Skin epidermis (tissue), 12 donors: ENCODE measurements around the gene USH2A.

Experiments
- H3K27ac ChIP-seq, 21 experiments: fragments of 200-600 bp; sonication (generic) in 11 of 21; one replicate each; pipeline ENCODE4 v1.5.0; 2020; ENCODE audit warnings: mild to moderate bottlenecking in 3 of 21, inconsistent platforms in 2 of 21, moderate library complexity in 2 of 21
- H3K4me3 ChIP-seq, 7 experiments: fragments of 200-600 bp; sonication (generic) in 2 of 7; one replicate each; pipeline ENCODE4 v1.5.0; 2020; ENCODE audit warnings: inconsistent platforms in 2 of 7, mild to moderate bottlenecking in 2 of 7, moderate library complexity in 1 of 7

The USH2A gene

DNA sequence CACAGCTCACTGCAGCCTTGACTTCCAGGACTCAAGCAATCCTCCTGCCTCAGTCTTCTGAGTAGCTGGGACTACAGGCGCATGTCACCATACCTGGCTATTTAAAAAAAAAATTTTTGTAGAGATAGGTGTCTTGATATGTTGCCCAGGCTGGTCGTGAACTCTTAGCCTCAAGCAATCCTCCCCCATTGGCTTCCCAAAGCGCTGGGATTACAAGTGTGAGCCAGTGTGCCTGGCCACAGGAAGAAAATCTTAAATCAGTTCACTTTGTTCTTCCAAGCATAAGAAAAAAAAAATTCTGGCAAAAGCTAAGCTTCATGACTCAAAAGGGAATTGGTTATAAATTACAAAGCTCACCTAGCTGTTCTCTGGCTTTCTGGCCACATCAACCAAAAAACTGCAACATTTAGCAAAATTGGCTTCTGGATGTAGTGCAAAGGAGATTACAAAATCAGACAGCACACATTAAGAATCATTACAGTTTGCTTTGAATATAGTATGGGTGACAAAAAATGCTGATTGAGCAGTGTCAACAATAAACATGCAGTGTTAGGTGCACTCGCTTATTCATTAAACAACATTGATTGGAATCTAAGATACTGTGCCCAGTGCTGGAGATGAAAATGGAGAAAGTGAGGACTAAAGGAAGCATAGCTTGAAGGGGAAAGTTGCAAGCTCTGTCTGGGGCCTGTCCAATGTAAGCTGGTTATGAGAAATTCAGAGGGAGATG lies 779.5 kb downstream of the USH2A start:
- H3K27ac ChIP-seq, result no peak overlapping the region

DNA sequence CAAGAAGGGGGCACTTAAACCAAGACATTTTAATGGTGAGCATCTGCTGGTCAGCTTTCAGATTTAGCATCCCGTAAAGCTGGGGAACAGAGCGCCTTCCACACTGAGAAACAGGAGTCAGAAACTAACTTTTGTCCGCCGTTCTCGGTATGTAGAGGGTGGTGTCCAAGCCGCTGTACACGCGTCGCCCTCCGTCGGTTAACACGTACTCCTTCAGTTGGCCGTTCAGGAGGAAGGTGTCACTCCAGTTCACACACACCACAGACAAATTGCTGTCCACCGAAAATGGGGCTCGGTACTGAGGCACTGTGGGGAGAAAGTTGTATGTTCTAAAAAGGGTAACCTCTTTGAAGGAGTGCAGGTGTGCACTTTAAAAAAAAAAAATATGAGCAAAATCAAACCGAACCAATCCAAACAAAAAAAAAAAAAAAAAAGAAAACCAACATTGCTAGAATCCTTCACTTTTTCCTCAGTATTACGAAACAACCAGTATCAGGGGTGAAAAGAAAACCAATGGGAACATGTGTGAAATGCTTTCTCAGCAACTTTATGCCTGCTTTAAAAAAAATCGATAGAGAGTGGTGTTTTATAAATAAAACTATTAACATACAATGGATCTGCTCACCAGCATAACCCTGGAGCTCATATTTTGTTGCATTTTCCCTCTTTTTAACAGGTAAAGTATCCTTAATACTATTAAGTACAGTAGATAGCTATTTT lies 782.7 kb downstream of the USH2A start:
- Histone ChIP-seq H3K4me3 (no peak overlapping the region), H3K27ac (no peak overlapping the region)

More for the DNA sequence above, 779.5 kb downstream of the USH2A start:
- no peak overlapping the region for H3K4me3 ChIP-seq

DNA sequence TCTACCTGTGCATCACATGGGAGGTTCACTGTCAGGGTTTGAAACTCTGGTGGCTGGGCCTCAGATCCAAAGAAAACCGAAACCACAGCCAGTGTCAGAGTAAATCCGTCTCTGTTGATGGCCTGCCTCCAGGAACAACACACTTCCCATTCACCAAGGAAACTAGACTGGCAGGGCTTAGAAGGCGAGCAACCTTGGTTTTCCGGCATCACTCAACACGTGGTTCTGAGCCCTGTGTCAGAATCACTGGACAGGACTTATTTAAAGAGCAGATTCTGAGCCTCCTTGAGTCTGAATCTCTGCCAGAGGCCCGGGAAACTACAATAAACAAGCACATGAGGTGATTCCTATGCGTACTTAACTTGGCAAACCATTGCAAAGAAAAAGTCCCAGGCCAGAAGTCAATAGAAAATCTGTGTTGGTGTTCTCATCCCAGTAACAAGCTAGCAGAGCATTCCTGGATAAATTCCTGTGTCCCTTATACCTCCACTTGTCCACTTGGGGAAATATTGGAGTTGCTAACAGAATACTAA lies 786.1 kb downstream of the USH2A start:
- Histone ChIP-seq H3K4me3 (no peak overlapping the region), H3K27ac (peak overlapping the region in 12 of 21 experiments; percentile 35 to 81 (median 69))

GRCh38 chr1:215636258-215636965 lies 786.8 kb downstream of the USH2A start:
- H3K27ac ChIP-seq, result peak overlapping the region in 14 of 21 experiments; percentile 32 to 81 (median 67)
- H3K4me3 ChIP-seq, result no peak overlapping the region

DNA sequence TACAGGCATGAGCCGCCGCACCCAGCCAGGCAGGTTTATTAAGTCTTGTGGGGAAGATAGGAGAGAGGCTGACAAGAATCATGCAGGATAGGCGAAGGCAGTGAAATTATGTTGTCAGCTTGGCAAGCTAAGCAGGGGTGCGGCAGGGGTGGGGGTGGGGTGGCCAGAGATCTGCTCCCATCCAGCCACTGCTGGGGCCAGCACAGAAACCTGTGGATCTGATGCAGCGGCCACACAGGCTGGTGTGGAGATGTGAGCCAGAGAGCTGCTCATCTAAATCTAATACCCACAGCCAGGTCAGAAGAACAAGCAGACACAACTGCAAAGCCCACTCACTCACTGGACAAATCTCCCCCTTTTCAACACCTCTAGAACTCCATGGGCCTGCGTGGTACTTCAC lies 787.4 kb downstream of the USH2A start:
- Histone ChIP-seq H3K4me3 (no peak overlapping the region), H3K27ac (peak overlapping the region in 12 of 21 experiments; percentile 35 to 81 (median 69))

DNA sequence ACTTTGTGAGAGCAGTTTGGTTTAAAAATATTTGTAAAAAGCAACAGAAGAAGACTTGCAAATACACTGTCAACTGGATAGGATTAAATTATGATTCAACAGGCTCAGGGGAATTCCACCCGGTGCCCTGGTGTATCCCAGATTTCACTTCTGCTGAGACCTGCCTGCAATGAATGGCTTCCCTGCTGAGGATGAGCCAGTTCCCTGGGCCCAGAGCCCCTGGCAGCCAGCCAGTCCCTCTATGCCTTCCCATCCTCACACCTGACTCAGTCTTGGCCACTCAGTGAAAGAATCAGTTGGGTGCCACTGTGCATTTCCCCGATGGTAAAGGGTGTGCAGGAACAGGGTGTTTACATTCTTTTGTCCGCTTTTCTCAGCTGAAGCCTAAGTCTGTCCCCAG lies 791.8 kb downstream of the USH2A start:
- Histone ChIP-seq H3K4me3 (no peak overlapping the region), H3K27ac (no peak overlapping the region)

GRCh38 chr1:215631040-215631439 lies 792.2 kb downstream of the USH2A start:
- Histone ChIP-seq H3K27ac (no peak overlapping the region), H3K4me3 (no peak overlapping the region)

GRCh38 chr1:215625949-215626348 lies 797.3 kb downstream of the USH2A start:
- Histone ChIP-seq H3K4me3 (no peak overlapping the region), H3K27ac (no peak overlapping the region)

GRCh38 chr1:215623162-215623561 lies 800.1 kb downstream of the USH2A start:
- no peak overlapping the region for H3K27ac ChIP-seq
- no peak overlapping the region for H3K4me3 ChIP-seq

DNA sequence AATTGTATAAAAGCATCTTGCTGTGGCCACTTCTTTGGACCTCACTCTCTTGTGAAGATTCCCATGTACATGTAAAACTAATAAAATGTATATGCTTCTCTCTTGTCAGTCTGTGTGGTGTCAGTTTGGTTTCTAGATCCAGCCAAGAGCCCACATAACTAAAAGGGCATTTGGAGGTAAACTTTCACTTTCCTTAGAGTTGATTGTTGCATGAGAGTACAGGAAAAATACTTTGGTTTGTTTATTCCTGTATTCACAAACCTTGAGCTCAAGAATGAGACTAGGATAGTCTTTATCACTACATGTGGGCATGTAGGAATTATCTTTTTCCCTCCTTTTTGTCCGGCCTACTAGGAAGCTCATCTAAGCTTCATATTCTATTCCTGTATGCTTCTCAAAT lies 805.3 kb downstream of the USH2A start:
- no peak overlapping the region for H3K27ac ChIP-seq

DNA sequence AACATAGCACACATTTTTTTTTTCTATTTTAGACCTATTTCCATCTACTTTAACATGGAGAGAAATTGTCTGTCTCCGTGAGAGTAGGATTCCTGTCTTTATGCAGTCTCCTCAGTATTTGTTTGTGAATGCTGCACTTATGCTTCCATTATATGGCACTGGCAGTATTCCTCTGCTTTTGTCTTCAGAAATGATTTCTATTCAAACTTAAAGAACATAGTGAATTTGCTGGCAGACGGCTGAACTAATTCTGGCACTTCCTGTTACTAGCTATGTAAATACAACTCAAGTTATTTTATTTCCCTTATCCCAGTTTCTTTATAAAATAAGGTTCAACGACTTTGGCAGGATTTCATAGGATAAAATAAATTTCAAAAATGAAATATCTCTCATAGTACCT lies 810.9 kb downstream of the USH2A start:
- Histone ChIP-seq H3K4me3 (no peak overlapping the region), H3K27ac (no peak overlapping the region)

More for the DNA sequence above, 805.3 kb downstream of the USH2A start:
- H3K4me3 ChIP-seq, result no peak overlapping the region

GRCh38 chr1:215608646-215609045 lies 814.6 kb downstream of the USH2A start:
- H3K4me3 ChIP-seq, result no peak overlapping the region
- no peak overlapping the region for H3K27ac ChIP-seq

- Histone ChIP-seq H3K27ac (no peak overlapping the region), H3K4me3 (no peak overlapping the region)
Measured at GRCh38 chr1:215607412-215607811, 815.8 kb downstream of the USH2A start.

GRCh38 chr1:215606564-215607168 lies 816.6 kb downstream of the USH2A start:
- no peak overlapping the region for H3K27ac ChIP-seq
- no peak overlapping the region for H3K4me3 ChIP-seq

DNA sequence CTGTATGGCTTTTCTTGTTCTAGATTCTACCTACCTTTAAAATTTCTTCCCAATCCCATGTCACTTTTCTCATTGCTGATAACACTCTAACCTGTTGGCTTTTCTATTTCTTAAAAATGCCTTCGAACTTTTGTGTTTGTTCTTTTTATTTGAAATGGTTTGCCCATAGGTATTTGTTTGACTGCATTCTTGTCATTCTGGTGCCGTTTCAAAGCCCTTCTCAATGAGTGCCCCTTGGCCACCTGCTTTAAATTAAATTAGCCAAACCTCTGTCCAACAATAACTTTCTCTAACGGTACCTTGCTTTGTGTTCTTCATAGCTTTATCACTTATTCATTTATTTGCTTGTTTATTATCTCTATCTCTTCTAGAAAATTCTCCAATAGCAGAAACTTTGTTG lies 817.2 kb downstream of the USH2A start:
- Histone ChIP-seq H3K27ac (no peak overlapping the region), H3K4me3 (no peak overlapping the region)

GRCh38 chr1:215605011-215605621 lies 818.1 kb downstream of the USH2A start:
- H3K4me3 ChIP-seq, result no peak overlapping the region
- no peak overlapping the region for H3K27ac ChIP-seq

DNA sequence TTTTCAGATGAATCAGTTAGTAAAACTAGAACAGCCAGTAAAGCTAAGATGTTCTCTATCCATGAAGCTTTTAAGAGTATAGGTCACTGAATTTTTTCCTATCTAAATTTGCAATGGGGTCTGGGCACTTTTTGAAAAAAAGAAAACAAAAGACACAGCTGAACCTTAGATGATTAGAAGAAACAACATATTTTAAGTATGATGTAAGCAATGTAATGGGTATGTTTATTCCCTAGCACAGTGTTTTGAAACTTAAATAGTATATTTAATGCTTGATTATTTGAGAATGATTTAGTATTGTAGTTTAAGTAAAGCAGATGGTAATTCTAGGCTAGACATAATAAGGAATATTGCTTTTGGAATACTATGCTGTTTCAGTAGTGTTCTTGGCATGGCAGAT lies 819.9 kb downstream of the USH2A start:
- no peak overlapping the region for H3K27ac ChIP-seq
- H3K4me3 ChIP-seq, result no peak overlapping the region

DNA sequence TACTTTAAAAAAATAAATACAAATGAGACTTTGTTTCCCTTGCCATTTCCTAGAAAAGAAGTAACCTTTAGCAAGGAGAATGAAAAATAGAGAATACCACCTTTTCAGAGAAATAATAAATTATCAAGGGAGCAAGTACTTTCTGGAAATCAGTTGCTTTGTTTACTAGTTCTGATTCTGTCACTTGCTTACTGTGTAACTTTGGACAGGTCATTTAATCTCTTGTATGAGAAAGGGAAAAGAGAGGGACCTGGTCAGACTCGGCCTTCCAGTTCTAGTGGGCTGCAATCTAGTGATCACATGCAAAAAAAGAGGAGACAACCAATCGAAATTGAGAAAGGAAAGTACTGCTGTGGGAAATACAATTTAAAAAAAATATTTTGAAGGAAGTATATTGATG lies 822.0 kb downstream of the USH2A start:
- Histone ChIP-seq H3K4me3 (no peak overlapping the region), H3K27ac (no peak overlapping the region)

DNA sequence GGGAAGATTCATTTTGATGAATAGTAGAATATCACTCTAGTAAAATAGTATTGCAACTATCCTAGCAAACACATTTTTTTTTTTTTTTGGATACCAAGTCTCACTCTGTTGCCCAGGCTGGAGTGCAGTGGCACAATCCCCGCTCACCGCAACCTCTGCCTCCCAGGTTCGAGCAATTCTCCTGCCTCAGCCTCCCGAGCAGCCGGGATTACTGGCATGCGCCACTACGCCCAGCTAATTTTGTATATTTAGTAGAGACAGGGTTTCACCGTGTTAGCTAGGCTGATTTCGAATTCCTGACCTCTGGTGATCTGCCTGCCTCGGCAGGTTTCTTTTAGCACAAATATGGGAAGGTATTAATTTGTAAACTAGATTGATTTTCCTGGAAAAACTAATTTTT lies 822.4 kb downstream of the USH2A start:
- Histone ChIP-seq H3K27ac (no peak overlapping the region), H3K4me3 (no peak overlapping the region)
